CD4-positive, alpha-beta T cell treated with Interleukin-10 for 1 hour (primary cell): Measurements from ENCODE around the gene GSG1.
A peak's percentile ranks its signal among the peaks of the same experiment; 100 is the strongest.
"Not testable (repeated sequence)": the region's sequence is repeated elsewhere in the genome, so short reads cannot be mapped to it uniquely, and the experiment has no call there.

Experiments used
- DNase-seq: peaks from one replicate; pipeline ENCODE4 v3.0.0-alpha.2; 2020

The GSG1 gene

GRCh38 chr12:13088496-13088895, 15.0 kb downstream of the GSG1 start:
- DNase-seq: no peak

GRCh38 chr12:13087766-13088165, 15.7 kb downstream of the GSG1 start:
- DNase-seq: no peak

GRCh38 chr12:13085968-13086686, 17.3 kb downstream of the GSG1 start:
- DNase-seq: no peak

DNA sequence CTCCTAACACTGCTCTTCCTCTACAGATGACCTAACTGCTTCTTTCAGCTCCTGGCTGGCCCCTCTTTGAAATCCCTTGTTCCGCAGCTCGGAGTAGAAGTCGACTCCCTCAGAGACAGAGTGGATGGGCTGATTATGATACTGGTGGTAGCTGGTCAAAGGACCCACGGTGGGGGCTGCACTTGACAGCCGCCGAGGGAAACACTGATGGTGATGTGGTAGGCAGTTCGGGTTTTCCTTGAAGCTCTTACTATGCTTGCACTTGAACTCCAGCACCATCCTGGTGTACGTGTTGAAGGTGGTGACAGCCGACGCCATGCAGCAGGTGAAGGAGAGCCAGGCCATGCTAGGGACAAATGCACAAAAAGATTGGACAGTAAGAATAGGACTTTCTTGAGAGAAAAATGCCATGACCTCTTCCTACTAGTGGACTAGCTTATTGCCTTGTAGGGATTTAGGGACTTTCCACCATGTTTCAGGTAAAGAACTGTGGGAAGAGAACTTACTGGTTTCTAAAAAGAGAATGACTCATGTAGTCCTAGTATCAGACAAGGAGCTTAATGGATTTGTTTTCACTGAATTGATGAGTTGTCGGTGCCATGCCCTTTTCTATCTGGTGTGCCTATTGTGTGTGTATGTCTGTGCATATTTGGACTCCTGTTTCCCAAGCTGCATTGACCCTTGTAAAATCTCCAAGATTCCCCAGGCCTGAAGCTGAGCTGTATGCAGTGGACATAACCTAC, 18.4 kb downstream of the GSG1 start:
- no peak for DNase-seq

- DNase-seq: not testable (repeated sequence)
Observed at GRCh38 chr12:13083638-13084037, 19.8 kb downstream of the GSG1 start.

DNA sequence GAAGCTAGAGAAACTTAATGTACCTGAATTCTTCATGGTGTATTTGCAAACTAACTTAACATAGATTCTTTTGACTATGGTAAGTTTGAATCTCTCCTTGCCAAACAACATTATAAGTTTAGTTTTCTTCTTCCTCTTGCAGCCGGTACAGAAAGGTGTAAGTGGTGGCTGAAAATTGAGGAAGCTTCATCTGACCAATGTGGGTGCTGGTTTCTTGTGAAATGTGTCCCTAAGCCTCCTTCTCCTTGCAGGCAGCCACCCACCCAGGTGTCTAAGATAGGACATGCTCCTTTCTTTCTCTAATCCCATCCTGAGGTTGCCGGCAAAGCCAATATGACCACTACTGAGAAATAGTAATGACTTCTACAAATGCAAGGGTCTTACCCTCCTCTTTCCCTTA, 20.6 kb downstream of the GSG1 start:
- no peak for DNase-seq

- DNase-seq: no peak
Observed at GRCh38 chr12:13080266-13080665, 23.2 kb downstream of the GSG1 start.

DNA sequence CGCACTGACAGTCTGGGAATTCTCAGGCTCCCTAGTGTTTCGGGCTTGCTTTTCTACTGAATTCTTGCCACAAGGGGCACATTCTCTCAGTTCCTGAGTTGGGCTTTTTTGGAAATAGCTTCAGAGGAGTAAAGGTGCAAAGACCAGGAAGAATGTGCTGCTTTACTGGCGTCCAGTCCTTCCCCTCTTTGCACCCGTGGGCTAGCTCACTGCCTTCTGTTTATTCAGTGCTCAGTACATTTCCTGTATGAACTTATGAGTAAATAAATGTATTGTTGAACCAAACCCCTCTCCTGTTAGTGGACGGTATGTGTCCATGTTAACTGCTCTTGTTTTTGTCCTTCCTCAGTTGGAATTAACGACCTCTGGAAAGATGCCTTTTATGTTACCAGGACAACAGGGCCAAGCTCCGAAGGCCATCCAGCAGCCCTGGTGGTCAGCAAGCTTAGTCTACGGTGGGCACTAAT, 24.0 kb downstream of the GSG1 start:
- no peak for DNase-seq

GRCh38 chr12:13075786-13076570, 27.5 kb downstream of the GSG1 start:
- no peak for DNase-seq

DNA sequence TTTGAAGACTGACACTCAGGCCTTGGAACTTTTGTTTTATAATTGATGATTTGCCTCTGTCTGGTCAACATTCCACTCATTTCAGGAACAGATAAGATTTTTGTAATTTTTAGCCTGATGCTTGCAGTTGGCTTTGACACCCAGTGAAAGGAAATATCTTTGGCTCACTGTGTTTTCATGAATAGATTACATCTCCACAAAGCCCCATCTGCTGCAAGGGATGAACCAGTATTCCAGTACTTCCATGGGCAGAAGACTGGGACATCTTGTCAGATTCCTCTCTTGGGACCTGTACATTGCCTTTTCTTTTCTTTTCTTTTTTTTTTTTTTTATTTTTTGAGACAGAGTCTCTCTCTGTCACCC, 28.4 kb downstream of the GSG1 start:
- no peak for DNase-seq

GRCh38 chr12:13074396-13075117, 28.9 kb downstream of the GSG1 start:
- DNase-seq: no peak

DNA sequence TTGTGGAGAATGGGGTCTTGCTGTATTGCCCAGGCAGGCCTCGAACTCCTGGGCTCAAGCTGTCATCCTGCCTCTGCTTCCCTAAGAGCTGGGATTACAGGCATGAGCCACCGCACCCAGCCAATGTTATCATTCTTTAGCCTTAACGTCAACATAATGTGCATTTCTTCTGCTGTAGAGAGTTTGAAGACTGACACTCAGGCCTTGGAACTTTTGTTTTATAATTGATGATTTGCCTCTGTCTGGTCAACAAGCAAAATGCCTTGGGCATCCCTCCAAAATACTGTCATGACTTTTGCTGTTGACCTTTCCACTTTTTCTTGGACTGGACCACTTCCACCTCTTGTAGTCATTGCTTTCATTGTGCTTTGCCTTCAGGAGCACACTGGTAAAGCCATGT, 30.3 kb downstream of the GSG1 start:
- no peak for DNase-seq

- DNase-seq: no peak
Observed at GRCh38 chr12:13071305-13072280, 31.9 kb downstream of the GSG1 start.

GRCh38 chr12:13069380-13069779, 34.1 kb downstream of the GSG1 start:
- DNase-seq: no peak

DNA sequence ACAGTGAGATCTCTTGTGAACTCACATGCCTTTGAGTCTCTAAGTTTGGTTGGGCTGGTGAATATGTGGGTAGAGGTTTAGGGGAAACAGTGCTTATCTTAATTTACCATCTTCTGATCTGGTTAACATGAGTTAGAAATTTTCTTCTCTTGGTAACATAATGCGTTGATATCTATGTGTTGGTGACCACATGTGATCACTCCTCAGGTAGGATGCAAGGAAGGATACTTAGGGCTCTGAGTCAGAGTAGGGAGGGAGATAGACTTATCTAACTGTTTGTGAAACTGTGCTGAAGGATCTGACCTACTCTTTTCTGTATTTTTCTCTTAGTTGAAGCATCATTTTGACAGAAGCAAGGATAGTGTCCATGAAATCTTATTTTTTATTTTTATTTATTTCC, 36.1 kb downstream of the GSG1 start:
- DNase-seq: no peak

- DNase-seq: peak; percentile 2
Observed at GRCh38 chr12:13066459-13066858, 37.0 kb downstream of the GSG1 start.

GRCh38 chr12:13066014-13066413, 37.5 kb downstream of the GSG1 start:
- DNase-seq: no peak

DNA sequence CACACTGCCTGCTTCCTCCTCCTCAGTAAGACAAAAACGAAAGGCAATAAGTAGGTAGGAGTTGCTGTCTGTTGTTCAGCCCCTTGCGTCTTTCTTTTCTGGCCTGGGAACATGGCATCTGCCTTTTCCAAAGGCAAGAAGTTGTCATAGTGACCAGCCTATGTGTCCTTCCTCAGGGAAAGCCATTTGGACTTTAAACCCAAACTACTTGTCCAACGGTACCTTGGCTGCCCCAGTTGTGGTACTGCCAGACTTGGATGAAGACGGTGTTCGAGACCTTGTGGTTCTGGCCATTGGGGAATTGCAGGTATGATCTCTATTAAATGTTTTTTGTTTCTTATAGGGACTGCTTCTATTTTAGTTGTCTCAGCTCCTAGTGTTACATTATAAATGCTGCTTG, 40.8 kb downstream of the GSG1 start:
- no peak for DNase-seq

GRCh38 chr12:13061377-13061776, 42.1 kb downstream of the GSG1 start:
- no peak for DNase-seq

DNA sequence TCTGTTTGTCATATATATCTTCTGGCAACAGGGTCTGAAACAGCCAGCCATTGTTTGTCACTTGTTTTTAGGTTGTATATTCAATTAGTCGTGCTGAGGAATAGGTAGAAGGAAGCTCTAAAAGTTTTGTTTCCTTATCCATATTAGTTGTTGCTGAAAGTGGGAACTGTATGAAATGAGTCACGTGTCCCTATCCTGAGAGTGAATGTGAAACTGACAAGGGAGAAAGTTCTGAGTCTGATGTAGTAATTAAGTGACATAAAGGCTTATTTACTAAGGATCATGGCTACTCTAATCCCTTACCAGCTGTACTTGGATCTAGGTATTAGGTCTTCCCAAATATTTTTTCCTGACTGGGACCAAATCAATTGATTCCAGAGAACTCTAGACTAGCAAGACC, 42.9 kb downstream of the GSG1 start:
- no peak for DNase-seq

DNA sequence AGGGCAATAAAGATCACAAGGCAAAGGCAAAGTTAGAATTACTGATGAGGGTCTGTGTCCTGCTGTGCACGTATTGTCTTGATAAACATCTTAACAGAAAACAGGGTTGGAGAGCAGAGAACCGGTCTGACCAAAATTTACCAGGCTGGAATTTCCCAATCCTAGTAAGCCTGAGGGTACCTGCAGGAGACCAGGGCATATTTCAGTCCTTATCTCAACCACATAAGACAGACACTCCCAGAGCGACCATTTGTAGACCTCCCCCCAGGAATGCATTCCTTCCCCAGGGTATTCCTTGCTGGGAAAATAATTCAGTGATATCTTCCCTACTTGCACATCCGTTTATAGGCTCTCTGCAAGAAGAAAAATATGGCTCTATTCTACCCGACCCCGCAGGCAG, 49.9 kb downstream of the GSG1 start:
- DNase-seq: not testable (repeated sequence)

DNA sequence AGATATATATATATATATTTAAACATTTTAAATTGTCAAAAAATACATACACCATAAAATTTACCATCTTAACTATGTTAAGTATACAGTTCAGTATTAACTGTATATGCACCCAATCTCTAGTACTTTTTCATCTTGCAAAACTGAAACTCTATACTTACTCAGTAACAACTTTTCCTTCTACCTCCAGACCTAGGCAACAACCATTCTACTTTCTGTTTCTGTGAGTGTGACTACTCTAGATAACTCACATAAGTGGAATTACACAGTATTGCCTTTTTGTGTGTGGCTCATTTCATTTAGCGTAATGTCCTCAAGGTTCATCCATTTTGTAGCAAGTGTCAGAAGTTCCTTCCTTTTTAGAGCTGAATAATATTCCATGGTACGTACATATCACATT, 51.0 kb downstream of the GSG1 start:
- no peak for DNase-seq
